Common myeloid progenitor, CD34-positive (primary cell): Measurements from ENCODE around the gene LYST.

Experiments
- CTCF ChIA-PET: fragments of 350-600 bp; sonication (Branson Sonifier 250); formaldehyde crosslinking; loops from one replicate; lab custom pipeline; 2021; ENCODE audit warnings: antibody characterized with exemption; lab: Charles Lee
- POLR2A ChIA-PET: fragments of 350-600 bp; sonication (Branson Sonifier 250); formaldehyde crosslinking; loops from one replicate; lab custom pipeline; 2021; ENCODE audit warnings: antibody characterized with exemption; lab: Charles Lee
- DNase-seq, 3 donors: peaks; one replicate each; pipeline versions ENCODE4 v3.0.0 to v3.0.0-alpha.2; 2013
- H3K27ac ChIP-seq, 2 experiments: 1 replicate in 1 of 2; 2 replicates in 1 of 2; pipeline ENCODE4 v1.7.0; 2013; ENCODE audit warnings: inconsistent platforms in 2 of 2, low read length in 2 of 2, mild to moderate bottlenecking in 2 of 2, low read depth in 1 of 2, moderate library complexity in 1 of 2; ENCODE audit not compliant: severe bottlenecking in 2 of 2, insufficient read depth in 1 of 2, poor library complexity in 1 of 2
- H3K27me3 ChIP-seq, 5 experiments: replicated peaks in 2 of 5; 1 replicate in 3 of 5; 2 replicates in 2 of 5; pipeline versions ENCODE4 v1.6.1 to v1.7.0; 2013; ENCODE audit warnings: low read length in 4 of 5, mild to moderate bottlenecking in 2 of 5, moderate library complexity in 2 of 5, inconsistent platforms in 1 of 5; ENCODE audit not compliant: insufficient read depth in 5 of 5, control insufficient read depth in 4 of 5
- H3K36me3 ChIP-seq, 4 experiments: 1 replicate in 2 of 4; 2 replicates in 2 of 4; pipeline versions ENCODE4 v1.6.1 to v1.7.0; 2013; ENCODE audit warnings: low read length in 3 of 4, control low read depth in 1 of 4, mild to moderate bottlenecking in 1 of 4; ENCODE audit not compliant: control insufficient read depth in 4 of 4, insufficient read depth in 4 of 4
- H3K4me1 ChIP-seq, 4 experiments: 1 replicate in 3 of 4; 2 replicates in 1 of 4; pipeline versions ENCODE4 v1.6.1 to v1.7.1; 2013; ENCODE audit warnings: low read length in 3 of 4, mild to moderate bottlenecking in 3 of 4, control low read depth in 1 of 4, inconsistent platforms in 1 of 4, moderate library complexity in 1 of 4; ENCODE audit not compliant: control insufficient read depth in 4 of 4, insufficient read depth in 4 of 4; ENCODE audit errors: control extremely low read depth in 1 of 4
- H3K4me3 ChIP-seq, 7 experiments: 1 replicate in 4 of 7; 2 replicates in 3 of 7; pipeline versions ENCODE4 v1.5.1 to v1.7.0; 2013; ENCODE audit warnings: mild to moderate bottlenecking in 7 of 7, low read length in 6 of 7, moderate library complexity in 6 of 7, inconsistent platforms in 2 of 7, low read depth in 2 of 7, control low read depth in 1 of 7; ENCODE audit not compliant: insufficient read depth in 4 of 7, control insufficient read depth in 1 of 7; ENCODE audit errors: extremely low read depth in 1 of 7
- H3K9me3 ChIP-seq, 5 experiments: 1 replicate in 4 of 5; 2 replicates in 1 of 5; pipeline versions ENCODE4 v1.6.1 to v1.7.1; 2013; ENCODE audit warnings: low read length in 4 of 5, mild to moderate bottlenecking in 2 of 5, inconsistent platforms in 1 of 5, low read depth in 1 of 5, moderate library complexity in 1 of 5; ENCODE audit not compliant: control insufficient read depth in 4 of 5, insufficient read depth in 2 of 5; ENCODE audit errors: control extremely low read depth in 1 of 5
- WGBS: methylation state at CpG from one replicate; pipeline ENCODE4 v1.1.5; 2013; ENCODE audit not compliant: insufficient coverage; 5-methylcytosine and 5-hydroxymethylcytosine counted together

Gene LYST

DNA sequence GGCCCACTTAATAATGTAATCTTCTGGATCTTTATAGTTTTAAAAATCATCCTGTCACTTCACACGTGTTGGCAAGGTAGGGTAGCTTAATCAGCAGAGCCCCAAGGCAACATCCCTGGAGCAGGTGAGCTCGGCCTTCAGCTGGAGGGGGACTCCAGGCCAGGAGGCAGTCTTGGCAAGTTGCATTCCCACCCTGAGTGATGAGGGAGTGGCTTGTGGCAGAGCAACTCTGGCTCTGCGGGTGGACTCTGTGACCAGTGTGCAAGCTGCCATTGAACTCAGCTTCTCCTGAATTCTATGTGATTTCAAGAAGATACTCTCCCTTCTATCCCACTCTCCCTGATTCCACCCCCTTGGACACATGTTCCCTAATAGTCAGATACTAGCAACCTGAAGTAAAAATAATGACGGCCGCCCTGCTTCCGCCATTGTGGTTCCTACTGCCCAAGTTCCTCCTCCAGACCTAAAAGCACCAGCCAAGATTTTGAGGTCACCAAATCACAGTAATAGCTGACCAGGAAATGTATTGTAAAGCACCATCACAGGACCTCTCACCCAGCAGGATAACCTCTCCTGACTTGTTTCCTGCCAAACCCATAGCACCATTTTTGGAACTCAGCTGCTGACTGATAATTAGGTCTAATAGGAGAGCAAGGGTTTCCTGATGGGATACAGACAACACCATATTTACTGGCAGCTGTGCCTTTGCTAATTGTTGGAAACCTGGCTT is 11.5 kb upstream of the LYST start:
- Histone ChIP-seq H3K9me3 (no peaks in the 10 kb centered on the region), H3K4me1 (peaks cover 0 to 33% (median 15%) of the 10 kb centered on the region in 4 experiments), H3K27ac (no peak overlapping the region), H3K36me3 (no peaks in the 10 kb centered on the region), H3K4me3 (no peak overlapping the region), H3K27me3 (no peaks in the 10 kb centered on the region)
- WGBS = 66% methylated on average over 5 of the region's 6 CpGs
- ChIA-PET POLR2A (no interaction called here), CTCF (no interaction called here)
- no peak for DNase-seq

- Histone ChIP-seq H3K27ac (no peak overlapping the region), H3K36me3 (no peaks in the 10 kb centered on the region)
- CTCF ChIA-PET = interaction anchor here (1.0 kb wide), 1 partner anchor 41 kb away, joined by 3 read pairs; no protein-coding TSS in a partner anchor
Measured at GRCh38 chr1:235876402-235876841, 9.7 kb upstream of the LYST start.

DNA sequence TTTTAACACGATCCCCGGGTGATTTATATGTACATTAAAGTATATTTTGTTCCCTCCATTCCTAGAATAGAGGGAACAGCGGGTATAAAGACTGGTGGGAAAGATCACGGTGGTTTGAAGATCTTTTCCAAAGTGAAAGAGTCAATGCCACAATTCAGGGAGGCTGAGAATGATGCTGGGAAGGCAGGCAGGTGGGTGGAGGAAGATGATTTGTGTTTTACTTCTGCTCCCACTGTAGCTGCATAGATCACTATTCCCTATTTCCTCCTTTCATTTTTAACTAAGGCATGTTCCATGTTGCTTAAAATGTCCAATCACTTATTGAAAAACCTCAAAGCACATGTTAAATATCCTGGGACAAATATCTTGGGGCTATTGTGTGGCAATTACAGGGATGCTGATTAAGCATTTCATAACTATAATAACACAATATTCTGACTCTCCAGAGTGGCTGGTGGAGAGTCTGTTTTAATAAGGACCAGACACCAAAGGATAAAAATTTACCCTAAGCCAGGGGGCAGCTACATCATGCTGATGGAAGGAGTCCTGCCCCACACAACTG is 8.4 kb upstream of the LYST start:
- DNase-seq = no peak
- Histone ChIP-seq H3K27me3 (no peaks in the 10 kb centered on the region), H3K4me1 (peaks cover 0 to 24% (median 10%) of the 10 kb centered on the region in 4 experiments), H3K4me3 (no peak overlapping the region), H3K27ac (no peak overlapping the region), H3K36me3 (no peaks in the 10 kb centered on the region), H3K9me3 (no peaks in the 10 kb centered on the region)
- ChIA-PET CTCF (no interaction called here), POLR2A (no interaction called here)
- WGBS = no CpG with 5 or more reads among the region's 4 CpGs

More at GRCh38 chr1:235876402-235876841, 9.7 kb upstream of the LYST start:
- DNase-seq = no peak
- POLR2A ChIA-PET = no interaction called here
- H3K9me3 ChIP-seq = no peaks in the 10 kb centered on the region
- WGBS = 90% methylated on average over 2 of the region's 2 CpGs
- peaks cover 0 to 33% (median 15%) of the 10 kb centered on the region in 4 experiments for H3K4me1 ChIP-seq
- H3K4me3 ChIP-seq = no peak overlapping the region
- no peaks in the 10 kb centered on the region for H3K27me3 ChIP-seq

- H3K27ac ChIP-seq = no peak overlapping the region
- H3K36me3 ChIP-seq = no peaks in the 10 kb centered on the region
- 100% methylated on average over 3 of the region's 4 CpGs for WGBS
- no peak overlapping the region for H3K4me3 ChIP-seq
- no peak for DNase-seq
- peaks cover 0 to 16% (median 3%) of the 10 kb centered on the region in 4 experiments for H3K4me1 ChIP-seq
- H3K9me3 ChIP-seq = no peaks in the 10 kb centered on the region
- ChIA-PET POLR2A (interaction anchor here (0.6 kb wide), 1 partner anchor 28 kb away, joined by 3 read pairs; no protein-coding TSS in a partner anchor), CTCF (no interaction called here)
- H3K27me3 ChIP-seq = no peaks in the 10 kb centered on the region
Measured at GRCh38 chr1:235874261-235874660, 7.6 kb upstream of the LYST start.

DNA sequence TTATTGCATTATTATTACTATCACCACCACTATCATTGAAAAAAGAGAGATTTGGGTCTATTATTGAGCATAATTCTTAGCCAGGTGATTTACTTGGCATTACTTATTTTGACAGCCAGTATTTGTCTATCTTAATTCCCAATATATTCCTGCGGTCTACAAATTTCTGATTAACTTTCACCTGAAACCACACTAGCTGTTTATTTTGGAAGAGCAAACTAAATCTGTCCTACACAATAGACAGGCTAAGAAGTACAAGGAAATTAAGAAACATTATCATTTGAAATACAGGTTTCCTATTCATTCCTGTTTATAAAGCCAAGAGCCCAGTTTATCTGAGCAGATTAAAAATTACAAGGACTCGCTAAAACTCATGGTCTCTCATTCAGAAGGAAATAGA is 6.9 kb upstream of the LYST start:
- no peak overlapping the region for H3K4me3 ChIP-seq
- no CpG with 5 or more reads among the region's 2 CpGs for WGBS
- H3K9me3 ChIP-seq = no peaks in the 10 kb centered on the region
- H3K36me3 ChIP-seq = no peaks in the 10 kb centered on the region
- DNase-seq = no peak
- H3K27me3 ChIP-seq = no peaks in the 10 kb centered on the region
- no peak overlapping the region for H3K27ac ChIP-seq
- CTCF ChIA-PET = no interaction called here
- peaks cover 0 to 9% (median 0%) of the 10 kb centered on the region in 4 experiments for H3K4me1 ChIP-seq
- POLR2A ChIA-PET = no interaction called here

- CTCF ChIA-PET = no interaction called here
Measured at GRCh38 chr1:235873045-235873444, 6.3 kb upstream of the LYST start.

DNA sequence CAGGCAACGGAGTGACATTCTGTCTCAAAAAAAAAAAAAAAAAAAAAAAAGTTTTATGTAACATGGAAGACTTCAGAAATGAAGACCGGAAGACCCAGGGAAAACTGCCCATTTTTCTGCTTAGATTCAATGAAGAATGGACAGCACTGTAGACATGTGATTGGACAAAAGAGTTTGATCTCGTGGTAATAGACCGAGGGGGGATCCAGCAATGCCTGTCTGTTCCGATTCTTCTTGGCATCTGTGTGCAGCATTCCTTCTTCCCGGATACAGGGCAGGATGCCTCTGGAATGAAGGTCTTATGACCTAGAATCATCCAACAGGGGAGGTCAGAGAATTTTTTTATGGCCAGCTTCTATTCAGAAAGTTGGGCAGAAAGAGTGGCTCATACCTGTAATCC is 5.6 kb upstream of the LYST start:
- H3K4me3 ChIP-seq = no peak overlapping the region
- no peak overlapping the region for H3K27ac ChIP-seq
- CTCF ChIA-PET = interaction anchor here (0.8 kb wide), 1 partner anchor 58 kb away, joined by 3 read pairs; no protein-coding TSS in a partner anchor
- H3K9me3 ChIP-seq = no peaks in the 10 kb centered on the region
- H3K36me3 ChIP-seq = no peaks in the 10 kb centered on the region
- 94% methylated on average over 4 of the region's 6 CpGs for WGBS
- H3K27me3 ChIP-seq = no peaks in the 10 kb centered on the region
- peaks cover 6 to 14% (median 10%) of the 10 kb centered on the region in 4 experiments for H3K4me1 ChIP-seq
- no peak for DNase-seq
- POLR2A ChIA-PET = no interaction called here

More at GRCh38 chr1:235873045-235873444, 6.3 kb upstream of the LYST start:
- POLR2A ChIA-PET = no interaction called here
- no peaks in the 10 kb centered on the region for H3K27me3 ChIP-seq
- no peak overlapping the region for H3K27ac ChIP-seq
- H3K36me3 ChIP-seq = no peaks in the 10 kb centered on the region
- peaks cover 0 to 8% (median 2%) of the 10 kb centered on the region in 4 experiments for H3K4me1 ChIP-seq
- WGBS = 63% methylated on average over 1 of the region's 1 CpG
- H3K4me3 ChIP-seq = no peak overlapping the region
- H3K9me3 ChIP-seq = no peaks in the 10 kb centered on the region
- no peak for DNase-seq
